Measurements from ENCODE around the gene SMTN. TPM values are rescaled to one million over a fixed set of nuclear protein-coding genes. Genes with fewer than 3 reads are reported as not detected.

Gene SMTN
- total RNA-seq, 1 donor from 2014 or later = 40.8 TPM

DNA sequence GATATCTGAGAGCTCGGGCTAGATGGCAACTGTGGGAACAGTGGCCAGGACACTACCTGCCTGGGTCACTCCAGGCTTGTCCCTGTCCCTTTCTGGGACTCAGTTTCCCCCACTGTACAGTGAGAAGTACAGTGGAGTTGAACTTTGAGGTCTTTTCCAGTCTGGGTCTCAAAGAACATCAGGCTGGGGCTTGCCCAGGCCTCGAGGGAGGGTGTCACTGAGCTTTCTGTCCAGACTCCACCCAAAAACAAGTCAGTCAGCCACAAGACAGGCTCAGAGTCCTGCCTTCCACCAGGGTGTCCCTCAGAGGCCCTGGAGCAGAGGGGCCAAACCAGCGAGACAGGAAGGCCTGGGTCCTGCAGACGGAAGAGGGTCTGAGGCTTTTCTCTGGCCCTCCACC is 61.2 kb downstream of the SMTN start:
- DNase-seq (ENCODE audit: low spot score, unreplicated experiment) = no peak
- Mint-ChIP-seq H3K9me3 (ENCODE audit: low read depth) (peaks cover 6% of the 10 kb centered on the region), H3K27me3 (peaks cover 20% of the 10 kb centered on the region), H3K4me3 (ENCODE audit: low read depth) (no peak overlapping the region), H3K36me3 (ENCODE audit: insufficient read depth) (no peaks in the 10 kb centered on the region), H3K27ac (no peak overlapping the region), H3K4me1 (ENCODE audit: low read depth) (peaks cover 2% of the 10 kb centered on the region)
- TF ChIP-seq, protein P1, sequence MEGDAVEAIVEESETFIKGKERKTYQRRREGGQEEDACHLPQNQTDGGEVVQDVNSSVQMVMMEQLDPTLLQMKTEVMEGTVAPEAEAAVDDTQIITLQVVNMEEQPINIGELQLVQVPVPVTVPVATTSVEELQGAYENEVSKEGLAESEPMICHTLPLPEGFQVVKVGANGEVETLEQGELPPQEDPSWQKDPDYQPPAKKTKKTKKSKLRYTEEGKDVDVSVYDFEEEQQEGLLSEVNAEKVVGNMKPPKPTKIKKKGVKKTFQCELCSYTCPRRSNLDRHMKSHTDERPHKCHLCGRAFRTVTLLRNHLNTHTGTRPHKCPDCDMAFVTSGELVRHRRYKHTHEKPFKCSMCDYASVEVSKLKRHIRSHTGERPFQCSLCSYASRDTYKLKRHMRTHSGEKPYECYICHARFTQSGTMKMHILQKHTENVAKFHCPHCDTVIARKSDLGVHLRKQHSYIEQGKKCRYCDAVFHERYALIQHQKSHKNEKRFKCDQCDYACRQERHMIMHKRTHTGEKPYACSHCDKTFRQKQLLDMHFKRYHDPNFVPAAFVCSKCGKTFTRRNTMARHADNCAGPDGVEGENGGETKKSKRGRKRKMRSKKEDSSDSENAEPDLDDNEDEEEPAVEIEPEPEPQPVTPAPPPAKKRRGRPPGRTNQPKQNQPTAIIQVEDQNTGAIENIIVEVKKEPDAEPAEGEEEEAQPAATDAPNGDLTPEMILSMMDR (IDR thresholded peaks at IDR 0.05; ENCODE audit: unreplicated experiment) = no peak

DNA sequence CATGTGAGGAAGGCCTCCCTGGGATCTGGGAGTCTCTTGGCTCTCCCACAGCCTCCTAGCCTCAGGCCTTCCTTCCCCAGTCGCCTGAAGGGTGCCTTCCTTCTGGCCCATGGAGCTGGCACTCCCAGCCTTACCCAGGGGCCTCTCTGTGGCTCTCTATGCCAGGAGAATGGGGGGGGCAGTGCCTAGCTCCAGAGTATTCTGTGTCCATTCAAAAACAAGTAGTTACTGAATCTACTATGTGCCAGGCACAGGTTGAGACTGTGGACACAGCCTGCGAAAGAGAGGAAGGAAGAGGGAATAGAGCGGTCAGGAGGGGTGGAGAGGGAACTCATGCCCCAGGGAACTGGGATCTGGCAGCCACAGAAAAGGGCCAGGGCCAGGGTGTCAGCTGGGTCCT is 61.9 kb downstream of the SMTN start:
- Mint-ChIP-seq H3K4me3 (ENCODE audit: low read depth) (no peak overlapping the region), H3K27ac (no peak overlapping the region), H3K9me3 (ENCODE audit: low read depth) (peaks cover 9% of the 10 kb centered on the region), H3K27me3 (peaks cover 20% of the 10 kb centered on the region), H3K36me3 (ENCODE audit: insufficient read depth) (no peaks in the 10 kb centered on the region), H3K4me1 (ENCODE audit: low read depth) (peaks cover 2% of the 10 kb centered on the region)
- TF ChIP-seq, protein P1 (IDR thresholded peaks at IDR 0.05; ENCODE audit: unreplicated experiment) = no peak
- no peak for DNase-seq (ENCODE audit: low spot score, unreplicated experiment)

DNA sequence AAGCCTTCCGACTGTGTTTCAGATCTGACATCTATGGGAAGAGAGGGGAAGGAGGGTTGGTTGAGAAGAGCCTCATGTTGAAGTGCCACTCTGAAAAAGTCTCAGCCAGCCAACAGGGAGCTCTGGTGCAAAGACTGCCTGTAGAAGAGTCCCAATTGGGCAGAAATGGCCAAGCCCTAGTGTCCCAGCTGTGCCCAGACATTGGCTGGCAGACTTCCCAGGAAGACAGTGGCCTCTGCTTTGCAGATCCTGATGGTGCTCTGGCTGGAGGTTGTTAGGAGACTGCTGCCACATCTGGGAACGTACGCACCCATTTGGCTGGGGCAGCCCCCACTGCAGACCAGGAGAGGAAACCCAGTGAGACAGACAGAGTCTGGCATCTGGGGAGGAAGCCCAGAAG is 62.4 kb downstream of the SMTN start:
- peaks cover 20% of the 10 kb centered on the region for H3K27me3 Mint-ChIP-seq
- H3K27ac Mint-ChIP-seq = no peak overlapping the region
- TF ChIP-seq, protein P1 (IDR thresholded peaks at IDR 0.05; ENCODE audit: unreplicated experiment) = no peak
- H3K9me3 Mint-ChIP-seq (ENCODE audit: low read depth) = peaks cover 9% of the 10 kb centered on the region
- H3K4me3 Mint-ChIP-seq (ENCODE audit: low read depth) = no peak overlapping the region
- DNase-seq (ENCODE audit: low spot score, unreplicated experiment) = no peak
- H3K4me1 Mint-ChIP-seq (ENCODE audit: low read depth) = peaks cover 2% of the 10 kb centered on the region
- no peaks in the 10 kb centered on the region for H3K36me3 Mint-ChIP-seq (ENCODE audit: insufficient read depth)

DNA sequence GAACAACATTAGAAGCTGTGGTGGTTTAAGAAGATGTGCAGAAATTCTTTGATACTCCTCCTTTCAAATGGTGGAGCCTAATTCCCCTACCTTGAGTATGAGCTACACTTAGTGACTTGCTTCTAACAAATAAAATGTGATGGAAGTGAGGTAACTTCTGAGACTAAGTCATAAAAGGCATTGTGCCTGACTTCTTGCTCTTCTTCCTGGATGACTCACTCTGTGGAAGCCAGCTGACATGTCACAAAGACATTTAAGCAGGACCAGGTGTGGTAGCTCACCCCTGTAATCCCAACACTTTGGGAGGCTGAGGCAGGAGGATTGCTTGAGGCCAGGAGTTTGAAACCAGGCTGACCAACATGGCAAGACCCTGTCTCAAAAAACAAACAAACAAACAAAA is 63.1 kb downstream of the SMTN start:
- DNase-seq (ENCODE audit: low spot score, unreplicated experiment) = no peak
- TF ChIP-seq, protein P1 (IDR thresholded peaks at IDR 0.05; ENCODE audit: unreplicated experiment) = no peak
- no peaks in the 10 kb centered on the region for H3K36me3 Mint-ChIP-seq (ENCODE audit: insufficient read depth)
- peaks cover 2% of the 10 kb centered on the region for H3K4me1 Mint-ChIP-seq (ENCODE audit: low read depth)
- H3K27ac Mint-ChIP-seq = no peak overlapping the region
- H3K4me3 Mint-ChIP-seq (ENCODE audit: low read depth) = no peak overlapping the region
- peaks cover 20% of the 10 kb centered on the region for H3K27me3 Mint-ChIP-seq
- peaks cover 9% of the 10 kb centered on the region for H3K9me3 Mint-ChIP-seq (ENCODE audit: low read depth)

DNA sequence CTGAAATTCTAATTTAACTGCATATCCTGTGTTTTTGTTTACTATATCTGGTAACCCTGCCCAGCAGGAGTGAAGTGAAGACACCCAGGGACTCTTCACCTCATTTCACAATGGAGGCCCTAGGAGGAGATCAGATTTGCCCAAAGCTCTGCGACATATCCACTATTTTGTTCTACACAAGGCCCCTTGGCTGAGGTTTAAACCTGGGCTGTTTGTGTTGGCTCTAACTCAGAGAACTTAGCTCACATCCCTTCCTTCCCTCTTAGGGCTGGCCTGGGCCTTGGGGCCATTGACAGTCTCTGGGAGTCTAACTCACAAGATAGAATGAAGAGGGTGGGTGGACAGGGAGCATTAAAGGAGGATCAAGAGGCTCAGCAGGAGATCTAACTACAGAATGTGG is 67.4 kb downstream of the SMTN start:
- Mint-ChIP-seq H3K27ac (no peak overlapping the region), H3K36me3 (ENCODE audit: insufficient read depth) (no peaks in the 10 kb centered on the region), H3K4me3 (ENCODE audit: low read depth) (no peak overlapping the region), H3K27me3 (peaks cover 21% of the 10 kb centered on the region), H3K9me3 (ENCODE audit: low read depth) (peaks cover 9% of the 10 kb centered on the region), H3K4me1 (ENCODE audit: low read depth) (no peaks in the 10 kb centered on the region)
- TF ChIP-seq, protein P1 (IDR thresholded peaks at IDR 0.05; ENCODE audit: unreplicated experiment) = no peak
- DNase-seq (ENCODE audit: low spot score, unreplicated experiment) = no peak
